GM23338 (cell line): Measurements from ENCODE around the gene AVPR1B. TPM values are rescaled to one million over a fixed set of nuclear protein-coding genes. Genes with fewer than 3 reads are reported as not detected.

Source experiments
- ATAC-seq: fragments of 200-7000 bp; cut with Tn5 transposase; 3 replicates; pipeline ENCODE4 v1.9.1; 2020
- DNase-seq: peaks from one replicate; pipeline ENCODE4 v3.0.0-alpha.2; 2015; ENCODE audit warnings: low spot score
- H2AFZ ChIP-seq: fragments of 200-600 bp; sonication (generic); 2 replicates; pipeline ENCODE4 v1.8.0; 2016; ENCODE audit warnings: antibody characterized with exemption, mild to moderate bottlenecking, moderate library complexity
- H3F3A ChIP-seq: fragments of 200-600 bp; sonication (generic); replicated peaks from 2 replicates; pipeline ENCODE4 v1.8.0; 2017; ENCODE audit warnings: antibody characterized with exemption, mixed run types, low read depth
- H3K27ac ChIP-seq: fragments of 200-600 bp; sonication (generic); 2 replicates; pipeline ENCODE4 v1.6.1; 2016; ENCODE audit warnings: low read depth
- H3K27me3 ChIP-seq: fragments of 200-600 bp; sonication (generic); 2 replicates; pipeline ENCODE4 v1.8.0; 2016; ENCODE audit warnings: mild to moderate bottlenecking, mixed run types, moderate library complexity; ENCODE audit not compliant: insufficient read depth
- H3K36me3 ChIP-seq: fragments of 200-600 bp; sonication (generic); 2 replicates; pipeline ENCODE4 v1.8.0; 2016; ENCODE audit warnings: mild to moderate bottlenecking; ENCODE audit not compliant: insufficient read depth
- H3K4me1 ChIP-seq: fragments of 200-600 bp; sonication (generic); 2 replicates; pipeline ENCODE4 v1.8.0; 2016; ENCODE audit warnings: mild to moderate bottlenecking, moderate library complexity; ENCODE audit not compliant: insufficient read depth
- H3K4me2 ChIP-seq: fragments of 200-600 bp; sonication (generic); 2 replicates; pipeline ENCODE4 v1.7.1; 2017; ENCODE audit warnings: mixed run types
- H3K4me3 ChIP-seq: fragments of 200-600 bp; sonication (generic); 2 replicates; pipeline ENCODE4 v1.6.1; 2016; ENCODE audit warnings: mixed run types
- H3K79me2 ChIP-seq: fragments of 200-600 bp; sonication (generic); replicated peaks from 2 replicates; pipeline ENCODE4 v1.8.0; 2017; ENCODE audit warnings: mild to moderate bottlenecking; ENCODE audit not compliant: insufficient read depth
- H3K9me2 ChIP-seq: fragments of 200-600 bp; sonication (generic); 2 replicates; pipeline ENCODE4 v1.8.0; 2017; ENCODE audit not compliant: insufficient read depth
- H4K20me1 ChIP-seq: fragments of 200-600 bp; sonication (generic); replicated peaks from 2 replicates; pipeline ENCODE4 v1.8.0; 2017; ENCODE audit warnings: mild to moderate bottlenecking; ENCODE audit not compliant: insufficient read depth
- H3K27ac Mint-ChIP-seq: 2 replicates; pipeline ENCODE4 v1.8.0; 2020; ENCODE audit warnings: inconsistent platforms, mild to moderate bottlenecking, moderate library complexity, mixed read lengths
- H3K27me3 Mint-ChIP-seq: 3 replicates; pipeline ENCODE4 v1.8.0; 2022; ENCODE audit warnings: low read depth, mild to moderate bottlenecking, moderate library complexity, mixed read lengths, inconsistent platforms; ENCODE audit not compliant: insufficient read depth, poor library complexity
- H3K36me3 Mint-ChIP-seq: 3 replicates; pipeline ENCODE4 v1.8.0; 2021; ENCODE audit warnings: low read depth, mild to moderate bottlenecking, inconsistent platforms, moderate library complexity, mixed read lengths
- H3K4me1 Mint-ChIP-seq: 3 replicates; pipeline ENCODE4 v1.8.0; 2020; ENCODE audit warnings: mild to moderate bottlenecking, inconsistent platforms, mixed read lengths
- H3K4me3 Mint-ChIP-seq: 3 replicates; pipeline ENCODE4 v1.8.0; 2021; ENCODE audit warnings: moderate library complexity, mild to moderate bottlenecking, inconsistent platforms, mixed read lengths
- H3K9me3 Mint-ChIP-seq: 3 replicates; pipeline ENCODE4 v1.8.0; 2020; ENCODE audit warnings: moderate library complexity, mild to moderate bottlenecking, inconsistent platforms, mixed read lengths
- CREB1 ChIP-seq: fragments of 250-450 bp; sonication (Bioruptor Pico); IDR thresholded peaks from 2 replicates; pipeline ENCODE4 v1.5.0; 2020; ENCODE audit warnings: low read depth, mild to moderate bottlenecking, moderate library complexity
- CTCF ChIP-seq, 2 experiments: fragments of 200-600 bp in 1 of 2; sonication (generic) in 1 of 2; conservative IDR thresholded peaks; 2 replicates each; pipeline versions ENCODE4 v1.5.1 to v1.6.1; 2016 to 2017; ENCODE audit warnings: antibody characterized with exemption in 2 of 2, low read depth in 2 of 2, mild to moderate bottlenecking in 2 of 2, moderate library complexity in 1 of 2
- ETS1 ChIP-seq: IDR thresholded peaks from 2 replicates; pipeline ENCODE4 v1.6.1; 2016; ENCODE audit warnings: antibody characterized with exemption
- EZH2 ChIP-seq: fragments of 200-600 bp; sonication (generic); IDR thresholded peaks from one replicate; pipeline ENCODE4 v1.8.0; 2017; ENCODE audit warnings: antibody characterized with exemption, mild to moderate bottlenecking, low read depth; ENCODE audit not compliant: unreplicated experiment
- EZH2phosphoT487 ChIP-seq: fragments of 200-600 bp; sonication (generic); IDR thresholded peaks from one replicate; pipeline ENCODE4 v1.8.1; 2018; ENCODE audit warnings: antibody characterized with exemption; ENCODE audit not compliant: unreplicated experiment
- JUNB ChIP-seq: IDR thresholded peaks from one replicate; pipeline ENCODE4 v1.6.1; 2016; ENCODE audit warnings: antibody characterized with exemption; ENCODE audit not compliant: unreplicated experiment
- NANOG ChIP-seq: IDR thresholded peaks from 2 replicates; pipeline ENCODE4 v1.6.1; 2016; ENCODE audit warnings: antibody characterized with exemption, borderline replicate concordance
- POLR2AphosphoS5 ChIP-seq: IDR thresholded peaks from 2 replicates; pipeline ENCODE4 v1.6.1; 2016; ENCODE audit warnings: antibody characterized with exemption, low read depth
- REST ChIP-seq: IDR thresholded peaks from one replicate; pipeline ENCODE4 v1.6.1; 2018; ENCODE audit warnings: antibody characterized with exemption; ENCODE audit not compliant: unreplicated experiment
- STAT1 ChIP-seq: IDR thresholded peaks from one replicate; pipeline ENCODE4 v1.6.1; 2016; ENCODE audit warnings: antibody characterized with exemption; ENCODE audit not compliant: unreplicated experiment
- ZNF114 ChIP-seq: fragments of 250-450 bp; sonication (Bioruptor Pico); IDR thresholded peaks from 2 replicates; pipeline ENCODE4 v1.5.0; 2020; ENCODE audit warnings: mild to moderate bottlenecking, moderate library complexity
- ZNF331 ChIP-seq: fragments of 250-450 bp; sonication (Bioruptor Pico); IDR thresholded peaks from 2 replicates; pipeline ENCODE4 v1.5.0; 2020; ENCODE audit warnings: low read depth, mild to moderate bottlenecking, moderate library complexity
- ZNF462 ChIP-seq: fragments of 250-450 bp; sonication (Bioruptor Pico); IDR thresholded peaks from 2 replicates; pipeline ENCODE4 v1.5.0; 2020; ENCODE audit warnings: mild to moderate bottlenecking, moderate library complexity
- polyA plus RNA-seq: library from polyadenylated mRNA; unstranded; fragments of >200 nt; fragmentation: Nextera tagmentation; extraction: Ambion mirVana; gene quantifications from 2 replicates; pipeline ENCODE4 v1.2.1, GENCODE V29; 2016
- total RNA-seq: library from RNA; depleted of rRNA; stranded (reverse); fragments of >200 nt; shearing (Covaris generic); gene quantifications from 2 replicates; pipeline ENCODE4 v1.2.3, GENCODE V29; 2014

Gene AVPR1B
- total and polyA plus RNA-seq, 2 experiments from 2014 or later = 0.24 to 0.52 TPM

GRCh38 chr1:206098242-206098919 lies 18.8 kb downstream of the AVPR1B start:
- Mint-ChIP-seq H3K27me3 (peaks cover 2% of the 10 kb centered on the region), H3K4me1 (no peaks in the 10 kb centered on the region), H3K27ac (no peak overlapping the region), H3K9me3 (no peaks in the 10 kb centered on the region), H3K4me3 (no peak overlapping the region), H3K36me3 (no peaks in the 10 kb centered on the region)
- Histone ChIP-seq H3K79me2 (no peaks in the 10 kb centered on the region), H3K36me3 (no peaks in the 10 kb centered on the region), H3K27ac (no peak overlapping the region), H3K4me2 (no peak overlapping the region), H3K4me3 (no peak overlapping the region), H3K27me3 (no peaks in the 10 kb centered on the region), H3K4me1 (no peaks in the 10 kb centered on the region), H4K20me1 (no peaks in the 10 kb centered on the region), H3K9me2 (no peaks in the 10 kb centered on the region), H2AFZ (no peak overlapping the region), H3F3A (no peaks in the 10 kb centered on the region)
- no peak for TF ChIP-seq ETS1
- no peak for TF ChIP-seq STAT1
- TF ChIP-seq JUNB = no peak
- TF ChIP-seq POLR2AphosphoS5 = no peak
- TF ChIP-seq CTCF (conservative IDR thresholded peaks at IDR 0.05; ENCODE audit: low read depth in 2 of 2) = no peak
- no peak for TF ChIP-seq ZNF114 (CRISPR knock-in tag)
- no peak for TF ChIP-seq CREB1
- no peak for TF ChIP-seq EZH2phosphoT487
- TF ChIP-seq REST = no peak
- TF ChIP-seq ZNF331 (CRISPR knock-in tag) = no peak
- no peak for TF ChIP-seq NANOG
- TF ChIP-seq EZH2 = no peak
- no peak for TF ChIP-seq ZNF462
- ATAC-seq (no peak), DNase-seq (no peak)
